Ovary (tissue), 9 donors: ENCODE data around the gene SLC4A5. TPM values are rescaled to one million over a fixed set of nuclear protein-coding genes. Genes with fewer than 3 reads are reported as not detected.
A peak's percentile ranks its signal among the peaks of the same experiment; 100 is the strongest.

Source experiments
- DNase-seq, 5 donors: peaks; one replicate each; pipeline ENCODE4 v3.0.0-alpha.2; 2019 to 2020
- H3K27ac ChIP-seq, 2 donors: fragments of 200-600 bp; one replicate each; pipeline versions ENCODE4 v1.5.1 to v1.8.0; 2019 to 2022
- H3K27me3 ChIP-seq: fragments of 200-600 bp; one replicate; pipeline ENCODE4 v1.8.0; 2022
- H3K36me3 ChIP-seq: fragments of 200-600 bp; sonication (generic); one replicate; pipeline ENCODE4 v1.5.1; 2019
- H3K4me1 ChIP-seq: one replicate; pipeline ENCODE4 v1.8.1; 2013; ENCODE audit warnings: mild to moderate bottlenecking, moderate library complexity; ENCODE audit not compliant: insufficient read depth
- H3K4me3 ChIP-seq: fragments of 200-600 bp; sonication (generic); one replicate; pipeline ENCODE4 v1.5.1; 2017
- H3K9me3 ChIP-seq, 2 donors: fragments of 200-600 bp in 1 of 2; sonication (generic) in 1 of 2; one replicate each; pipeline versions ENCODE4 v1.5.1 to v1.8.1; 2013 to 2019; ENCODE audit warnings: mild to moderate bottlenecking in 1 of 2, moderate library complexity in 1 of 2
- CTCF ChIP-seq, 3 donors: fragments of 450-650 bp in 2 of 3; fragments of 200-600 bp in 1 of 3; IDR thresholded peaks; one replicate each; pipeline versions ENCODE4 v1.5.1 to v1.8.0; 2016 to 2022; ENCODE audit warnings: antibody characterized with exemption in 3 of 3, mild to moderate bottlenecking in 1 of 3
- EP300 ChIP-seq: sonication (generic); formaldehyde crosslinking; IDR thresholded peaks from one replicate; pipeline ENCODE4 v1.6.1; 2017; ENCODE audit warnings: antibody characterized with exemption
- POLR2A ChIP-seq: fragments of 450-650 bp; IDR thresholded peaks from one replicate; pipeline ENCODE4 v1.6.1; 2017; ENCODE audit warnings: antibody characterized with exemption, mild to moderate bottlenecking, moderate library complexity
- WGBS, 3 donors: extraction: QIAGEN DNeasy Blood & Tissue Kit in 1 of 3; methylation state at CpG; one replicate each; pipeline versions ENCODE4 v1.1.5 to v1.1.7; 2013 to 2017; 5-methylcytosine and 5-hydroxymethylcytosine counted together
- intact Hi-C, 4 donors: fragments of 100-400 bp; cut with DNase I; formaldehyde crosslinking; loops; one replicate each; pipeline versions ENCODE4 v1.11.0 to v1.15.1; 2022 to 2023
- polyA plus RNA-seq, 2 donors: library from polyadenylated mRNA; stranded (reverse); fragments of 200-250 nt in 1 of 2; fragments of 350-450 nt in 1 of 2; fragmentation: Illumina TruSeq in 1 of 2; extraction: RNeasy Lipid Tissue Mini Kit (QIAGEN cat#74804) in 1 of 2; gene quantifications; one replicate each; pipeline ENCODE4 v1.2.3, GENCODE V29; 2013 to 2014
- total RNA-seq, 7 donors: library from RNA; depleted of rRNA in 2 of 7; stranded (reverse); fragments of >200 nt in 2 of 7; fragmentation: NEBNext Ultra II Directional in 3 of 7; extraction: Animal tissue kit (Norgen Biotek cat#: 25700) in 3 of 7; gene quantifications; one replicate each; pipeline versions ENCODE4 v1.1.0 to v1.2.4, GENCODE V29; 2016 to 2023
- donor health status: DM: no; HTN: no; CAD: no; lungs with moderate emphysema.
- donor health status: DM: no; HTN: no; CAD: no.
- donor health status: Bipolar disorder and iron deficiency.
- donor health status: DM: yes; HTN: yes; CAD: no.
- donor health status: DM: no; HTN: no; CAD: no.
- donor health status: DM: yes; HTN: yes; CAD: no.

The SLC4A5 gene
- total and polyA plus RNA-seq, 9 donors, result 1.1 to 6.3 (median 2.4) TPM

GRCh38 chr2:74186038-74186437 lies 157.2 kb downstream of the SLC4A5 start:
- intact Hi-C loops, result no loop called here
- TF ChIP-seq CTCF (IDR thresholded peaks at IDR 0.05) (no peak), EP300 (no peak), POLR2A (no peak)
- Histone ChIP-seq H3K36me3 (no peaks in the 10 kb centered on the region), H3K27me3 (no peaks in the 10 kb centered on the region), H3K4me1 (no peaks in the 10 kb centered on the region), H3K4me3 (no peak overlapping the region), H3K9me3 (no peaks in the 10 kb centered on the region), H3K27ac (no peak overlapping the region)
- DNase-seq, result no peak
- WGBS, 3 donors, result 85 to 91% (median 87%) methylated on average over 9 of the region's 9 CpGs

GRCh38 chr2:74183878-74184277 lies 159.3 kb downstream of the SLC4A5 start:
- Histone ChIP-seq H3K27ac (no peak overlapping the region), H3K27me3 (no peaks in the 10 kb centered on the region), H3K36me3 (no peaks in the 10 kb centered on the region), H3K4me1 (peaks cover 3% of the 10 kb centered on the region), H3K4me3 (no peak overlapping the region), H3K9me3 (no peaks in the 10 kb centered on the region)
- intact Hi-C loops, result no loop called here
- DNase-seq, result no peak
- WGBS, 3 donors, result 76 to 89% (median 88%) methylated on average over 2 of the region's 2 CpGs
- TF ChIP-seq EP300 (no peak), CTCF (IDR thresholded peaks at IDR 0.05) (no peak), POLR2A (no peak)

- no peak for DNase-seq
- TF ChIP-seq EP300, result no peak
- TF ChIP-seq CTCF (IDR thresholded peaks at IDR 0.05), result no peak
- TF ChIP-seq POLR2A, result no peak
- Histone ChIP-seq H3K27me3 (no peaks in the 10 kb centered on the region), H3K4me1 (peaks cover 6% of the 10 kb centered on the region), H3K27ac (no peak overlapping the region), H3K9me3 (no peaks in the 10 kb centered on the region), H3K36me3 (no peaks in the 10 kb centered on the region), H3K4me3 (no peak overlapping the region)
- intact Hi-C loops, result no loop called here
- 46 to 57% (median 49%) methylated on average over 7 of the region's 7 CpGs for WGBS, 3 donors
Observed at GRCh38 chr2:74181739-74182138, 161.5 kb downstream of the SLC4A5 start.

GRCh38 chr2:74179063-74179865 lies 164.0 kb downstream of the SLC4A5 start:
- H3K36me3 ChIP-seq, result no peaks in the 10 kb centered on the region
- H3K4me1 ChIP-seq, result peaks cover 9% of the 10 kb centered on the region
- 41 to 50% (median 45%) methylated on average over 25 of the region's 25 CpGs for WGBS, 3 donors
- H3K4me3 ChIP-seq, result peak overlapping the region; percentile 96
- intact Hi-C loops, result no loop called here
- peak in 4 of 5 donors; percentile 18 to 42 (median 36) for DNase-seq
- TF ChIP-seq EP300 (no peak), CTCF (IDR thresholded peaks at IDR 0.05) (peak in 1 of 3 donors; percentile 3)
- H3K27ac ChIP-seq, result no peak overlapping the region
- no peaks in the 10 kb centered on the region for H3K27me3 ChIP-seq
- no peaks in the 10 kb centered on the region for H3K9me3 ChIP-seq
